HFF-Myc (cell line): ENCODE results near the gene TRNT1.
A peak's percentile ranks its signal among the peaks of the same experiment; 100 is the strongest.

ENCODE experiments used
- DNase-seq: peaks from one replicate; pipeline ENCODE4 v3.0.0-alpha.2; 2011; ENCODE audit warnings: low read depth; ENCODE audit errors: extremely low read depth
- H3K4me3 ChIP-seq: replicated peaks from 2 replicates; pipeline ENCODE4 v1.5.1; 2011; ENCODE audit warnings: low read depth, mild to moderate bottlenecking, control low read depth, low read length
- TF ChIP-seq, protein P1 (sequence below): IDR thresholded peaks from 2 replicates; pipeline ENCODE4 v1.5.1; 2012; ENCODE audit warnings: mild to moderate bottlenecking, low read depth, low read length, control low read depth; ENCODE audit errors: missing control alignments

TRNT1 gene

DNA sequence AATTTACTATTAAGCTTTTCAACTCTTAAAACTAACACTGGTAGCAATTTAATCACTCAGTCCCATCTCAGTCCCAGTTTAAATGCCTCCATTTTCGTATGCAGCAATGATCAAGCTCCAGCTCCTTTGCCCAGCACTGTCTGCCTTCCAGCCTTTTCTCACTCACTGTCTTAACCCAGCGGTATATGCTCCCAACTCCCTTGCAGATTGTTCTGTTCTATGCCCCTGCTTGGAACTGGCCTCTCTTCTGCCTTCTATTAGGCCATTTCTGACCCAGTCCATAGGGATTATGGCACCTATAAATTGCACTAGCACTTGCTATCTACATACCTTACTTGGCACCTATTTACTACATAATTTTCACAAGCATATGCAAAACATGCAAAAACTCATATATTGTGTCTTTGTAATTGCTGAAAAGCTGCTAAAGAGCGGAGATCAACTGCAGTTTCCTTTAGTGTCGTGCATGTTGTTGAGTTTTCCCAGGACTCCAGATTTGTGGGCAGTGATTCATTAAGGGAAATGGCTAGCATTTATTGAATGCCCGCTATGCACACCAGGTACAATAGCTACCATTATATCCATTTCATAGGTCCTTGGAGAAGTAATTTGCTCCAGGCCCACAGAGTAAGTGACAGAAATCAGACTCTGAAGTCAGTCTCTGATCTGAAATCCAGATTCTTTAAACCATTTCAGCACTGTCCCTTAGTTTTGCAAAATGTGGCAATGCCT lies 28.3 kb downstream of the TRNT1 start:
- TF ChIP-seq, protein P1, sequence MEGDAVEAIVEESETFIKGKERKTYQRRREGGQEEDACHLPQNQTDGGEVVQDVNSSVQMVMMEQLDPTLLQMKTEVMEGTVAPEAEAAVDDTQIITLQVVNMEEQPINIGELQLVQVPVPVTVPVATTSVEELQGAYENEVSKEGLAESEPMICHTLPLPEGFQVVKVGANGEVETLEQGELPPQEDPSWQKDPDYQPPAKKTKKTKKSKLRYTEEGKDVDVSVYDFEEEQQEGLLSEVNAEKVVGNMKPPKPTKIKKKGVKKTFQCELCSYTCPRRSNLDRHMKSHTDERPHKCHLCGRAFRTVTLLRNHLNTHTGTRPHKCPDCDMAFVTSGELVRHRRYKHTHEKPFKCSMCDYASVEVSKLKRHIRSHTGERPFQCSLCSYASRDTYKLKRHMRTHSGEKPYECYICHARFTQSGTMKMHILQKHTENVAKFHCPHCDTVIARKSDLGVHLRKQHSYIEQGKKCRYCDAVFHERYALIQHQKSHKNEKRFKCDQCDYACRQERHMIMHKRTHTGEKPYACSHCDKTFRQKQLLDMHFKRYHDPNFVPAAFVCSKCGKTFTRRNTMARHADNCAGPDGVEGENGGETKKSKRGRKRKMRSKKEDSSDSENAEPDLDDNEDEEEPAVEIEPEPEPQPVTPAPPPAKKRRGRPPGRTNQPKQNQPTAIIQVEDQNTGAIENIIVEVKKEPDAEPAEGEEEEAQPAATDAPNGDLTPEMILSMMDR: no peak
- H3K4me3 ChIP-seq: no peak overlapping the region
- DNase-seq: no peak

DNA sequence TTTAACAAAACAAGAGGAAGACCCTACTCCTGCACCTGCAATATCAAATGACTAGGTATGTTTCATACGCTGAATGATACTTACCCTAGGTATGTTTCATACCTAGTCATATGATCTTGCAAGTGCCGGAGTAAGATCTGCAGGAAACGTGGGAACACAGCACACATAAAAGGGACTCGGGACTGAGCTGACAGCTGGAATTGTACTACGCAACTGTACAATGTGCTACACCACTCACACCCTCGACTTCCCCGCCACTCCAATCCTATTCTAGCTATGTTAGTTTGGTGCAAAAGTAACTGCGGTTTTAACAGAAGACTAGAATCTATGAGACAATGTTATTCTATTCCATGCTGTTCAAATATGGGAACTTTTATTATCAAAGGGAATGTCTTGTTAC lies 30.7 kb downstream of the TRNT1 start:
- no peak overlapping the region for H3K4me3 ChIP-seq
- DNase-seq: no peak
- TF ChIP-seq, protein P1: no peak

DNA sequence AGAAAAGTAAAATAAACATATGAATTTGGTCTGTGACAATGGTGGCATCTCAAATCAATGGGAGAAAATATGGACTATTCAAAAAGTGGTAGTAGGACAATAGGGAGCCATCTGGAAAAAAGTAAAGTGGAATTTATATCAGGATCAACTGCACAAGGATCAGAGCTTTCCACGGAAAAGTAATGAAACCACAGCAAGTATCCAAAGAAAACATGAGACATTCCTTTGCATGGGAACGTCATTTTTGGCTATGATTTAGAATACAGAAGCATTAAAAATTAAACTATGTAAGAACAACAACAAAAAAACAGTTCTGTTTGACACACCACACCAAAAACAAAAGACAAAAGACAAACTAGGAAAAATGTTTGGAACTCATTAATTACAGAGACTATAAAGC lies 34.1 kb downstream of the TRNT1 start:
- TF ChIP-seq, protein P1: no peak
- no peak overlapping the region for H3K4me3 ChIP-seq
- DNase-seq: no peak

DNA sequence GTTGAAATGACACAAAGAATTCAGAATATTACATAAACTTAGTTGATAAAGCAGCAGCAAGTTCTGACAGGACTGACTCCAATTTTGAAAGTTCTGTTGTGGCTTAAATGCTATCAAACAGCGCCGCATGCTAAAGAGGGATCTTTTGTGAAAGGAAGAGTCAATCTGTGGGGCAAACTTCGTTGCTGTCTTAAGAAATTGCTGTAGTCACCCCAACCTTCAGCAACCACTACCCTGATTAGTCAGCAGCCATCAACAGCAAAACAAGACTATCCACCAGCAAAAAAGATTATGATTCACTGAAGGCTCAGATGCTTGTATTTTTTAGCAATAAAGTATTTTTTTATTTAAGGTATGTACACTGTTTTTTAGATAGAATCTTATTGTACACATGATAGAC lies 38.5 kb downstream of the TRNT1 start:
- no peak overlapping the region for H3K4me3 ChIP-seq
- TF ChIP-seq, protein P1: no peak
- DNase-seq: no peak

DNA sequence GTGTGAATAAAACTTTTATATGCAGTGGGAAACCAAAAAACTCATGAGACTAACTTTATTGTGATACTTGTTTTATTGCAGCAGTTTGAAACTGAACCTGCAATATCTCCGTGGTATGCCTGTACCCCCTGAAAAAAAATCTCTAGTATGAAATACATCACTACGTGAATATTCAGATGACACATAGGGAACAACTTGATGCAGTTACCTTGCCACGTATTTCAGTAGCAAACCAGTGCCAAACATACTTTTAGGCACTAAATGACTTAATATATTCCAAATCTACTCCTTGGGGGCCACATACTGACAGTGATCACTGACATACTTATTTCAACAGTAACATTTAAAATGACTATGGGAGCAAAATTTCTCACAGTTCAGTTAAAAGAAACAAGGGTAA lies 38.9 kb downstream of the TRNT1 start:
- DNase-seq: no peak
- TF ChIP-seq, protein P1: no peak
- H3K4me3 ChIP-seq: no peak overlapping the region

DNA sequence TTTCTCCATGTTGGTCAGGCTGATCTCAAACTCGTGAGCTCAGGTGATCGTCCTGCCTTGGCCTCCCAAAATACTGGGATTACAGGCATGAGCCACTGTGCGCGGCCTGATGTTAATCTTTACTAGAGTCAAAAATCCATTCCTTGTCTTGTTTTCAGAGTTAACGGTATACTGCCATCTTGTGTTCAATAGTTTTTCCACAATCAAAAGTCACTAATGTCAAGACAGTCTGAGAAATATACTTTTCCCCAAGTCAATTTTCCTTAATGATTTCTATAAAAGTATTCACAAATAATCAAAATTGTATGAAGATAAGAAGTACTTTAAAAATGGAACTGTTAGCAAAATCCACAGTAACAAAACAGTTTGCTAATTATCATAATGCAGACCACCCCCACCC lies 44.3 kb downstream of the TRNT1 start:
- no peak overlapping the region for H3K4me3 ChIP-seq
- TF ChIP-seq, protein P1: peak; percentile 23
- DNase-seq: no peak

DNA sequence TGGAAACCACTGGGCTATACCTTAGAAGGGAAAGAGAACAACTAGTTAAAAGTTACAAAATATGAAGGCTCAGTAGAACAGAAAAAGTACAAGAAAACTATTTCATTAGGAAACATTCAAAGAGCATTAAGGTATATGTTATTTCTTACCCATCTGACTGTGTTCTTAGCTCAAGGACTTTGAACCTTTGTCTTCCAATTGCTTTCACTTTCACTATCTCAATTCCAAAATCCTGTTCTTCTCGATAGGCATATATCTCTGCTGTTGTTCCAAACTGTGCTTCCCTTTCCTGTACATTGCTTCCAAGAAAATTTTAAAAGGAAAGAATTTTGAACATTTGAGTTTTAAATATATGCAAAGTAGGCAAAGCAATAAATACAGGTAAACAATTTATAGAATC lies 45.9 kb downstream of the TRNT1 start:
- no peak for DNase-seq
- no peak overlapping the region for H3K4me3 ChIP-seq
- TF ChIP-seq, protein P1: no peak
